ENCODE results near the gene MAN1C1.

The MAN1C1 gene

DNA sequence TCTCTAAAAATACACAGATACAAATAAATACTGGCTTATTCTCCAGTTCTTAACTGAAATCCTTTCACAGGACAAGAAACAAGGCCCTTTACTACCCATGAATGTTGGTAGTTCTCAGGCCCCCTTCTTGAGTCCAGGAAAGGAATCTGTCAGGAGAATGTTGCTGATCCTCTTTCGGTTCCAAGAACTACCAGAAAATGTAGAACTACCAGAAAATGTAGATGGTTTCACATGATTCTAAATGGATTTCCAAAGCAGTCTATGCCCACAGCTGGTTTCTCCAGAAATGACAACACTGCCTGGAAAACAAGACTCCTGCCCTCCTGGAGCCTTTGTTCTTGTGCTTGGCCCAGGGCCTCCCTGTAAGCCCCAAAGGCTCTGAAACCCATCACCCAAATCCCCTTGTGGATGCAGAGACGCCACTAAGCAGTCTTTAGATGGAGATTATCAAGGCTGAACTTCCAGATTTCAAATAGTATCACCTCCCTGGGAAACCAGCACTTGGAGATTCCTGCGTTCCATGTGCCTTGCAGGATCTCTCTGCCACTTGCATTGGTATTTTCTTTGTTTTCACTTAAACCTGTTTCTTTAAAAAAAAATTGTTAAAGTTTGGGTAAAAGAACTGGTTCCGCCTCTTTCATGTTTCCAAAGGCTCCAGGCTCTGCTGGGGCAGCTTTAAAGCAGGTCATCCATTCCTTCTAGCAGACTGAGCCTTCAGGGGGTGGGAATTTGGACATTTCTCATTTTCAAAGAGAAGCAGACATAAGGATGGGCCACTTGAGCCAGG, 53.4 kb downstream of the MAN1C1 start:
- DNase-seq (ENCODE audit: extremely low read depth, low read depth), result no peak
- TF ChIP-seq, protein P1, sequence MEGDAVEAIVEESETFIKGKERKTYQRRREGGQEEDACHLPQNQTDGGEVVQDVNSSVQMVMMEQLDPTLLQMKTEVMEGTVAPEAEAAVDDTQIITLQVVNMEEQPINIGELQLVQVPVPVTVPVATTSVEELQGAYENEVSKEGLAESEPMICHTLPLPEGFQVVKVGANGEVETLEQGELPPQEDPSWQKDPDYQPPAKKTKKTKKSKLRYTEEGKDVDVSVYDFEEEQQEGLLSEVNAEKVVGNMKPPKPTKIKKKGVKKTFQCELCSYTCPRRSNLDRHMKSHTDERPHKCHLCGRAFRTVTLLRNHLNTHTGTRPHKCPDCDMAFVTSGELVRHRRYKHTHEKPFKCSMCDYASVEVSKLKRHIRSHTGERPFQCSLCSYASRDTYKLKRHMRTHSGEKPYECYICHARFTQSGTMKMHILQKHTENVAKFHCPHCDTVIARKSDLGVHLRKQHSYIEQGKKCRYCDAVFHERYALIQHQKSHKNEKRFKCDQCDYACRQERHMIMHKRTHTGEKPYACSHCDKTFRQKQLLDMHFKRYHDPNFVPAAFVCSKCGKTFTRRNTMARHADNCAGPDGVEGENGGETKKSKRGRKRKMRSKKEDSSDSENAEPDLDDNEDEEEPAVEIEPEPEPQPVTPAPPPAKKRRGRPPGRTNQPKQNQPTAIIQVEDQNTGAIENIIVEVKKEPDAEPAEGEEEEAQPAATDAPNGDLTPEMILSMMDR (IDR thresholded peaks at IDR 0.05; ENCODE audit: low read depth, low read length), result no peak

DNA sequence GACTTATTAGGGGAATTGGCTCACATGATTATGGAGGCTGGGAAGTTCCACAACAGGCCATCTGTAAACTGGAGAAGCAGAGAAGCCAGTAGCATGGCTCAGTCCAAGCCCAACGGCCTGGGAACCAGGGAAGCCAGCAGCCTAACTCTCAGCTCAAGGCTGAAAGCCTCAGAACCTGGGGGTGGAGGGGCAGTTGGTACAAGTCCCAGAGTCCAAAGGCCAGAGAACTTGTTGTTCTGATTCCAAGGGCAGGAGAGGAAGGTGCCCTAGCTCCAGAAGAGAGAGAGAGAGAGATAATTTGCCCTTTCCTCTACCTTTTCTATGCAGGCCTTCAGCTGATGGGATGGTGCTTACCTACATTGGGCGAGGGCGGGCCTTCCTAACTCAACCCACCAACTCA, 55.3 kb downstream of the MAN1C1 start:
- DNase-seq (ENCODE audit: extremely low read depth, low read depth), result no peak
- TF ChIP-seq, protein P1 (IDR thresholded peaks at IDR 0.05; ENCODE audit: low read depth, low read length), result no peak

DNA sequence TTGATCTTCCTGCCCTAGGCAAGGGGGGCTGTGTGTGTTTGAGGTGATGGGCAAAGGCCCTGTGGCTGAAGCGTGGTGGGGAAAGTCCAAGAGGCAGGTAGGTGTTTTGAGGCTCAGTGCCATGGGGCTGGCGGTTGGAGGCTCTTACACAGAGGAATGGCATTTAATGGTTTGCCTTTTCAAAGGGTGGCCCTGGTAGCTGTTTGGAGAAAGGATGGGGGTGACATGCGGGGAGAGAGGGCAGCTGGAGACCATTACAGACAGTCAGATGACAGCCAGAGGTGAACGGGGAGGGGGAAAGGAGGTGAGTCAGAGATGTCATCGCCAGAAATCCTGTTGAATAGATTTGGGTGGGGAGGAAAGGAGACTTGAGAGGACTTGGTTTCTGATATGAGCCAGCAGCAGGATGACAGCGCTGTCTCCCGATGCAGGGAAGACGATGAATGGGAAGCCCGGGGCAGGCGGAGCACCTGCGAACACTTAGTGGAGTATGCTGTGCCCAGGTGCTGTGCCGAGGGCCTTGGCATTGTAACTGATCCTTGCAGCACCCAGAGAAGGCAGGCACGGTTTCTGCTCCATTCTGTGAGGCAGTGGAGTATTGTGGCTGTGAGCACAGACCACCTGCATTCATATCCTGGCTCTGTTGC, 56.3 kb downstream of the MAN1C1 start:
- DNase-seq (ENCODE audit: extremely low read depth, low read depth), result no peak
- TF ChIP-seq, protein P1 (IDR thresholded peaks at IDR 0.05; ENCODE audit: low read depth, low read length), result no peak

DNA sequence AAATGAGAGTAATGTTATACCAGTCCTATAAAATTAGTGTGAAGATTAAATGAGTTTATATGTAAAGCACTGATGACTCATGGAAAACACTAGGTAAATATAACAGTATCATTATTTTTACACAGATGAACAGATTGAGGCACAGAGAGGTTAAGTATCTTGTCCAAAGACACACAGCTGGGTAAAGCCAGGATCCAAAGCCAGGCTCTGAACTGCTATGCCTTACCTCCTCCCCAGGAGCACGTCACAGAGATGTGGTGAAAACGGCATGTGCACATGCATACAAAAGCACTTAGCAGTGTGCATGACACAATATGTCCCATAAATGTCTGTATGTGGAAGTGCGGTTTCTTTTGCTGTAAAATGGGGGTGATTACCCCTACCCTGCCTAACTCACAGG, 56.9 kb downstream of the MAN1C1 start:
- DNase-seq (ENCODE audit: extremely low read depth, low read depth), result no peak
- TF ChIP-seq, protein P1 (IDR thresholded peaks at IDR 0.05; ENCODE audit: low read depth, low read length), result no peak

DNA sequence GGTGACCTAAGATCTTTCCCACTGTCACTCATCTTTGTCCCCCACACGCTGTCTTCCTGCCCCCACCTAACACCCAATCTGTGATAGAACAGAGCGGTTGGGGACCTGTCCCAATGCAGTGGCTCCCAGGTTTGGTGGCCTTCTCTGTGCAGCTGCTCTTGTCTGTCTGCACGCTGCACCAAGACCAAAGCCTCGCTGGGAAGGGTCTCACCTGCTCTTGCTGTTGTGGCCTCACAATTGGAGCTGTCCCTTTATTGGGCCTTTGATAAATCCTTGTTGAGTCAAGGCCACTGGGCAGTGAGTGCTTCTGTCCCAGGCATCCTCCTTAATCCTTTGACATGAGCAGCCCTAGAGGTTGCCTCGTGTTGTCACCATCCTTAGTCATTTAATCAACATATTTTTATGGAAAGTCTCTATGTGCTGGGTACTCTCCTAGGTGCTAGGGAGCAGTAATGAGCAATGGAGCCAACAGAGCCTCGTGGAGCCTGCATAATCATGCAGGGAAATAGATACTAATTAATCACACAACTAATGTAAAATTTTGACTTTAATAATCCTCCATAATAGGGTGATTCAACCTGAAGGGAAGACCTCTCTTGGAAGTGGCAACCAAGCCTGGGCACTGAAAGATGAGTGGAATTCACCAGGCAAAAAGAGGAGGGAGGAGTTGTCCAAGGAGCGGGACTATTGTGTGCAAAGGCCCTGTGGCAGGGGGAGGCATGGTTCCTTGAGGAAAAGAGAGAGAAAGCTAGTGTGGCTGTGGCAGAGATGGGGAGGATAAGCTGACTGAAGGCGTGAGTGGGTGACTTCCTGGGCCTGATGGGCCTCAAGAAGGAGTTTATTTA, 57.6 kb downstream of the MAN1C1 start:
- DNase-seq (ENCODE audit: extremely low read depth, low read depth), result no peak

DNA sequence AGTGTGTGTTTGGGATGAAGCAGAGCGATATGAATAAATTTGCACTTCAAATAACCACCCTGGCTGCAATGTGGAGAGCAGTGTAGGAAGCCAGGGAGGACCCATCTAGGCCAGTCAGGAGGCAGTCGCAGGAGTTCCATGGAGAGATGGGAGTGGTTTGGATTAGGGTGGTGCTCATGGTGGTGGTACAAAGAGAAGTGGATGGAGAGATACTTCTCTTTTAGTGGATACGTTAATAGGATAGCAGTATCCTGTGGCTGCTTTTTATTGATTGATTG, 58.2 kb downstream of the MAN1C1 start:
- TF ChIP-seq, protein P1 (IDR thresholded peaks at IDR 0.05; ENCODE audit: low read depth, low read length), result no peak
- no peak for DNase-seq (ENCODE audit: extremely low read depth, low read depth)

More for the DNA sequence above, 57.6 kb downstream of the MAN1C1 start:
- TF ChIP-seq, protein P1 (IDR thresholded peaks at IDR 0.05; ENCODE audit: low read depth, low read length), result no peak
